ENCODE measurements around the gene HIP1. TPM values are rescaled to one million over a fixed set of nuclear protein-coding genes. Genes with fewer than 3 reads are reported as not detected.
"Not testable (repeated sequence)": the region's sequence is repeated elsewhere in the genome, so short reads cannot be mapped to it uniquely, and the experiment has no call there.

HIP1 gene
- total RNA-seq, 1 donor, result 21.2 TPM

DNA sequence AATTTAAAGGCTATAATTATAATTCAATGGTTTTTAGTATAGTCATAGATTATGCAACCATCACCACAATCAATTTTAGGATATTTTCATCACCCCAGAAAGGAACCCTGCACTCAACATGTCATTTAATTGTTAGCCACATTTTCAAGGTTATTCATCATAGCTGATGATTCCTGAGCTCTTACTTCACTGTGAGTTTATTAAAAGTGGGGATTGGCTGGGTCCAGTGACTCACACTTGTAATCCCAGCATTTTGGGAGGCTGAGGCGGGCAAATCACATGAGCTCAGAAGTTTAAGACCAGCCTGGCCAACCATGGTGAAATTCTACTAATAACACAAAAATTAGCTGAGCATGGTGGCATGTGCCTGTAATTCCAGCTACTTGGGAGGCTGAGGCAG is 32.5 kb upstream of the HIP1 start:
- peak; percentile 53 for DNase-seq (ENCODE audit: low read depth)
- TF ChIP-seq CTCF (IDR thresholded peaks at IDR 0.05; ENCODE audit: insufficient read depth, low read depth, low read length), result no peak
- no peak overlapping the region for H3K4me3 ChIP-seq (ENCODE audit: low read depth, low read length)

- no peak overlapping the region for H3K4me3 ChIP-seq (ENCODE audit: low read depth, low read length)
- TF ChIP-seq CTCF (IDR thresholded peaks at IDR 0.05; ENCODE audit: insufficient read depth, low read depth, low read length), result peak; percentile 62
- peak; percentile 62 for DNase-seq (ENCODE audit: low read depth)
These were observed 23.7 kb upstream of the HIP1 start for GRCh38 chr7:75762350-75762917.

GRCh38 chr7:75761801-75762200 is 23.1 kb upstream of the HIP1 start:
- H3K4me3 ChIP-seq (ENCODE audit: low read depth, low read length); DNase-seq (ENCODE audit: low read depth): not testable (repeated sequence)

- H3K4me3 ChIP-seq (ENCODE audit: low read depth, low read length), result no peak overlapping the region
- peak; percentile 60 for DNase-seq (ENCODE audit: low read depth)
- no peak for TF ChIP-seq CTCF (IDR thresholded peaks at IDR 0.05; ENCODE audit: insufficient read depth, low read depth, low read length)
These were observed 19.8 kb upstream of the HIP1 start for GRCh38 chr7:75758491-75758890.

GRCh38 chr7:75757860-75758259 is 19.1 kb upstream of the HIP1 start:
- no peak for TF ChIP-seq CTCF (IDR thresholded peaks at IDR 0.05; ENCODE audit: insufficient read depth, low read depth, low read length)
- no peak for DNase-seq (ENCODE audit: low read depth)
- no peak overlapping the region for H3K4me3 ChIP-seq (ENCODE audit: low read depth, low read length)

- peak; percentile 66 for DNase-seq (ENCODE audit: low read depth)
- TF ChIP-seq CTCF (IDR thresholded peaks at IDR 0.05; ENCODE audit: insufficient read depth, low read depth, low read length), result peak; percentile 68
- H3K4me3 ChIP-seq (ENCODE audit: low read depth, low read length), result no peak overlapping the region
These were observed 18.4 kb upstream of the HIP1 start for GRCh38 chr7:75756991-75757676.

- TF ChIP-seq CTCF (IDR thresholded peaks at IDR 0.05; ENCODE audit: insufficient read depth, low read depth, low read length), result no peak
- H3K4me3 ChIP-seq (ENCODE audit: low read depth, low read length), result no peak overlapping the region
- DNase-seq (ENCODE audit: low read depth), result no peak
These were observed 17.7 kb upstream of the HIP1 start for GRCh38 chr7:75756206-75756990.

All from fibroblast of villous mesenchyme (primary cell).